GM13976 (cell line): ENCODE measurements around the gene ZNF837.
A peak's percentile ranks its signal among the peaks of the same experiment; 100 is the strongest.

Source experiments
- DNase-seq: peaks from one replicate; pipeline ENCODE4 v3.0.0; 2012; ENCODE audit warnings: low spot score
- in situ Hi-C: fragments of 300-500 bp; cut with MboI; formaldehyde crosslinking; loops from one replicate; pipeline ENCODE4 v1.12.0; 2022; ENCODE audit warnings: low sequenced_read_pairs, mixed read lengths, inconsistent platforms; ENCODE audit not compliant: unreplicated experiment
- TF ChIP-seq, protein P1 (sequence below): IDR thresholded peaks from 2 replicates; pipeline ENCODE4 v1.5.1; 2012; ENCODE audit warnings: borderline replicate concordance, mild to moderate bottlenecking; ENCODE audit not compliant: insufficient read depth; ENCODE audit errors: extremely low read depth, missing control alignments, control extremely low read depth

ZNF837 gene

GRCh38 chr19:58387338-58388174 is 6.7 kb upstream of the ZNF837 start:
- in situ Hi-C loops = no loop called here
- DNase-seq = no peak
- TF ChIP-seq, protein P1, sequence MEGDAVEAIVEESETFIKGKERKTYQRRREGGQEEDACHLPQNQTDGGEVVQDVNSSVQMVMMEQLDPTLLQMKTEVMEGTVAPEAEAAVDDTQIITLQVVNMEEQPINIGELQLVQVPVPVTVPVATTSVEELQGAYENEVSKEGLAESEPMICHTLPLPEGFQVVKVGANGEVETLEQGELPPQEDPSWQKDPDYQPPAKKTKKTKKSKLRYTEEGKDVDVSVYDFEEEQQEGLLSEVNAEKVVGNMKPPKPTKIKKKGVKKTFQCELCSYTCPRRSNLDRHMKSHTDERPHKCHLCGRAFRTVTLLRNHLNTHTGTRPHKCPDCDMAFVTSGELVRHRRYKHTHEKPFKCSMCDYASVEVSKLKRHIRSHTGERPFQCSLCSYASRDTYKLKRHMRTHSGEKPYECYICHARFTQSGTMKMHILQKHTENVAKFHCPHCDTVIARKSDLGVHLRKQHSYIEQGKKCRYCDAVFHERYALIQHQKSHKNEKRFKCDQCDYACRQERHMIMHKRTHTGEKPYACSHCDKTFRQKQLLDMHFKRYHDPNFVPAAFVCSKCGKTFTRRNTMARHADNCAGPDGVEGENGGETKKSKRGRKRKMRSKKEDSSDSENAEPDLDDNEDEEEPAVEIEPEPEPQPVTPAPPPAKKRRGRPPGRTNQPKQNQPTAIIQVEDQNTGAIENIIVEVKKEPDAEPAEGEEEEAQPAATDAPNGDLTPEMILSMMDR = no peak

GRCh38 chr19:58386576-58387337 is 5.9 kb upstream of the ZNF837 start, which contains the start of gene RPS5:
TSS of gene RPS5 (plus strand) at chr19:58387269. CDS start at chr19:58388138, 869 bp downstream.
- DNase-seq = peak; percentile 100
- in situ Hi-C loops = no loop called here
- TF ChIP-seq, protein P1 = no peak

- TF ChIP-seq, protein P1 = no peak
- no peak for DNase-seq
- in situ Hi-C loops = no loop called here
These were observed 5.2 kb upstream of the ZNF837 start for GRCh38 chr19:58385891-58386575.

GRCh38 chr19:58385313-58385890 is 4.6 kb upstream of the ZNF837 start:
- in situ Hi-C loops = no loop called here
- DNase-seq = no peak
- TF ChIP-seq, protein P1 = no peak

- in situ Hi-C loops = no loop called here
- TF ChIP-seq, protein P1 = no peak
- no peak for DNase-seq
These were observed 2.3 kb upstream of the ZNF837 start for GRCh38 chr19:58382997-58383603.

- in situ Hi-C loops = no loop called here
- TF ChIP-seq, protein P1 = no peak
- no peak for DNase-seq
These were observed 806 bp upstream of the ZNF837 start for GRCh38 chr19:58381460-58382212.
